Thymus (tissue), 11 donors: ENCODE results near the gene MRGPRE. TPM values are rescaled to one million over a fixed set of nuclear protein-coding genes. Genes with fewer than 3 reads are reported as not detected.

Source experiments
- DNase-seq, 9 donors: peaks; one replicate each; pipeline ENCODE4 v3.0.0-alpha.2; 2013; ENCODE audit warnings: low spot score in 9 of 9, low read depth in 6 of 9, missing footprints in 1 of 9
- H3K27ac ChIP-seq, 2 donors: one replicate each; pipeline ENCODE4 v1.5.1; 2013; ENCODE audit warnings: control low read depth in 1 of 2, low read depth in 1 of 2, low read length in 1 of 2, mild to moderate bottlenecking in 1 of 2, moderate library complexity in 1 of 2
- H3K27me3 ChIP-seq, 2 donors: one replicate each; pipeline ENCODE4 v1.5.1; 2013; ENCODE audit warnings: low read length in 1 of 2; ENCODE audit not compliant: control insufficient read depth in 2 of 2, insufficient read depth in 1 of 2
- H3K36me3 ChIP-seq, 2 donors: one replicate each; pipeline ENCODE4 v1.5.1; 2013; ENCODE audit warnings: low read length in 1 of 2, mild to moderate bottlenecking in 1 of 2, moderate library complexity in 1 of 2; ENCODE audit not compliant: control insufficient read depth in 2 of 2, insufficient read depth in 2 of 2
- H3K4me1 ChIP-seq, 2 donors: one replicate each; pipeline ENCODE4 v1.5.1; 2013; ENCODE audit warnings: low read length in 2 of 2; ENCODE audit not compliant: control insufficient read depth in 2 of 2, insufficient read depth in 2 of 2
- H3K4me3 ChIP-seq, 2 donors: one replicate each; pipeline ENCODE4 v1.5.1; 2013; ENCODE audit warnings: low read length in 2 of 2, control low read depth in 1 of 2, mild to moderate bottlenecking in 1 of 2
- H3K9me3 ChIP-seq, 2 donors: one replicate each; pipeline ENCODE4 v1.5.1; 2013; ENCODE audit warnings: low read length in 1 of 2, mild to moderate bottlenecking in 1 of 2; ENCODE audit not compliant: control insufficient read depth in 2 of 2, insufficient read depth in 1 of 2
- WGBS: extraction: QIAGEN DNeasy Blood & Tissue Kit; methylation state at CpG from one replicate; pipeline ENCODE4 v1.1.7; 2013; 5-methylcytosine and 5-hydroxymethylcytosine counted together
- polyA plus RNA-seq: library from polyadenylated mRNA; stranded (reverse); fragments of 200-250 nt; gene quantifications from one replicate; pipeline ENCODE4 v1.2.3, GENCODE V29; 2013
- total RNA-seq: library from RNA; stranded (reverse); fragments of 120-200 nt; gene quantifications from one replicate; pipeline ENCODE4 v1.2.4, GENCODE V29; 2013
- donor health status: healthy.

Gene MRGPRE
- total and polyA plus RNA-seq, 2 donors: 0.02 TPM; not detected in 1

DNA sequence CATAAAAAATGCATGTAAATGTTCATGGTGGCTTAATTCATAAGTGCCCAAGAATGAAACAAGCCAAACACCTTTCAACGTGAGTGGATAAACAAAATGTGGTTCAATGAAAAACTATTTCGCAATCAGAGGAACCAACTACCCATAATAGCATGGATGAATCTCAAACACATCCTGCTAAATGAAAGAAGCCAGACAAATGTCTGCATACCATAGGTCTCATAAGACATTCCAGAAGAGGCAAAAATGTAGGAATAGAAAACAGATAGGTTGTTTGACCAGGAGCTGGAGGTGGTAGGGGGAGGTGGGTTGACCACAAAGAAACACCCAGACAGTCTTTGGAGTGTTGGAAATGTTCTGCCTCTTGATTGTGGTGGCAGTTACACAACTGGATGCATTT, 53.9 kb downstream of the MRGPRE start:
- Histone ChIP-seq H3K36me3 (no peaks in the 10 kb centered on the region), H3K4me3 (no peak overlapping the region), H3K27ac (no peak overlapping the region), H3K9me3 (peaks cover 1 to 17% of the 10 kb centered on the region in 2 donors), H3K4me1 (no peaks in the 10 kb centered on the region), H3K27me3 (no peaks in the 10 kb centered on the region)
- no peak for DNase-seq
- 70% methylated on average over 2 of the region's 2 CpGs for WGBS

DNA sequence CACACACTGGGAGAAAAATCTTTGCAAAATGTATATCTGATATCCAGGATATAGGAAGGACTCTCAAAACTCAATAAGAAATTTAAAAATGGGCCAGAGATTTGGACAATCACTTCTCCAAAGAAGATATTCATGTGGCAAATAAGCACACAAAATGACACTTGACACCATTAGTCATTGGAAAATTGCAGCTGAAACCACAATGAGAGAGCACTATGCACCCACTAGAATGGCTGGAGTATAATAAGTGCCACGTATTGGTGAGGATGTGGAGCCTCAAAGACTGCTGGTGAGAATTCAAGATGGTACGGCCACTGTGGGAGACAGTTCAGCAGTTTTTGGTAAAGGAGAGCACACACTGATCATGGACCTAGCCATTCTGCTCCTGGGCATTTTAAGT, 54.3 kb downstream of the MRGPRE start:
- Histone ChIP-seq H3K9me3 (peaks cover 1 to 17% of the 10 kb centered on the region in 2 donors), H3K27ac (no peak overlapping the region), H3K4me1 (peaks cover 0 to 2% of the 10 kb centered on the region in 2 donors), H3K36me3 (no peaks in the 10 kb centered on the region), H3K4me3 (no peak overlapping the region), H3K27me3 (no peaks in the 10 kb centered on the region)
- 86% methylated on average over 2 of the region's 2 CpGs for WGBS
- DNase-seq: no peak

Other genes starting within 250 kb of the MRGPRE start
- 133 TPM for gene NAP1L4, start 240.1 kb downstream of the MRGPRE start, total RNA-seq
- gene NAP1L4, start 240.1 kb downstream of the MRGPRE start, polyA plus RNA-seq: 157 TPM
- 19.1 TPM for gene CARS1, start 175.0 kb downstream of the MRGPRE start, total RNA-seq
- gene CARS1, start 175.0 kb downstream of the MRGPRE start, polyA plus RNA-seq: 30.3 TPM
- 42.3 TPM for gene OSBPL5, start 67.1 kb downstream of the MRGPRE start, total RNA-seq
- gene OSBPL5, start 67.1 kb downstream of the MRGPRE start, polyA plus RNA-seq: 28.2 TPM
- not detected for gene MRGPRG, start 13.6 kb downstream of the MRGPRE start, total RNA-seq
- gene MRGPRG, start 13.6 kb downstream of the MRGPRE start, polyA plus RNA-seq: not detected
- 26.8 TPM for gene ZNF195, start 146.7 kb upstream of the MRGPRE start, total RNA-seq
- gene ZNF195, start 146.7 kb upstream of the MRGPRE start, polyA plus RNA-seq: 31.1 TPM